GM04503 (cell line): ENCODE results near the gene TMEM63B.
"Not testable (repeated sequence)": the region's sequence is repeated elsewhere in the genome, so short reads cannot be mapped to it uniquely, and the experiment has no call there.

Experiments used
- DNase-seq: peaks from one replicate; pipeline ENCODE4 v3.0.0-alpha.2; 2012; ENCODE audit warnings: low read depth

The TMEM63B gene

DNA sequence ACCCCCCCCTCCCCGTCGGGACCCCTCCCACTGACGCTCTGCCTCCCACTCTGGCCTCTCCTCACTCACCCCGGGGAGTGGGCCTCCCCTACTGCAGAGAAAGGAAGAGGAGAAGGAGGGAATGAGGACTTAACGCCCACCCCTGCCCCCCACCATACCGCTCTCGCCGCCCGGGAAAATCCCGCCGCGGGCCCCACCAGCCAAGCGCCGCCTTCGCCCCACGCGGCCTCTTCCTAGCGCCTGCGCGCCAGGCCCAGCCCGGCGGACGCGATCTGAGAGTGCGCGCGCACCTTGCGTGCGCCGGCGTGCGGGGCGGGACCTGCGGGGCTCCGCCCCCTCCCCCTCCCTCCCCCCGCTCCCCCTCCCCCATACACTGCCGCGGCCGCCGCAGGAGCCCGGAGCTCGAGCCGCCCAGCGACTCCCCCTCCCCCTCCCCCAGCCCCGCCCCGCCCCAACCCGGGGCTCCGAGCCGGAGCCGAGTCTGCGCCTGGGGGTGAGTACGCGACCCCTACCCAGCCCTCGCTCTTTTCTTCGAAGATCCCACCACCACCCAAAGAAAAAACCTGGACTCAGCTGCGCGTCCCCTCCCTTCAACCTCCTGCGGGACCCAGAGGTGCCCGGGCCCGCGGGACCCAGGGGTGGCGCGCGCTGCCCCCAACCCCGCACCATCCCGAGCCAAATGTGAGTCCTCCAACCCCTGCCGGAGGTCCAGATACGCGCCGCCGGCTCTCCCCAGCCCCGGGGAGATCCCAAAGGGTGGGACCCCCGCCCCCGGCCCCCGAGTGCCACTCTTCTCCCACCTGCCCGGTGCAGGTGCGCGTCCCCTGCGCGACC lies at the start of gene TMEM63B, which contains the start of gene MRPL14:
TMEM63B (plus strand) TSS at position 369 of the 834 bp plus-strand sequence. CDS start 7,031 bp downstream, outside the sequence.
MRPL14 (minus strand) TSS at position 267 of the 834 bp plus-strand sequence. CDS start 10,841 bp downstream, outside the sequence.
- no peak for DNase-seq

DNA sequence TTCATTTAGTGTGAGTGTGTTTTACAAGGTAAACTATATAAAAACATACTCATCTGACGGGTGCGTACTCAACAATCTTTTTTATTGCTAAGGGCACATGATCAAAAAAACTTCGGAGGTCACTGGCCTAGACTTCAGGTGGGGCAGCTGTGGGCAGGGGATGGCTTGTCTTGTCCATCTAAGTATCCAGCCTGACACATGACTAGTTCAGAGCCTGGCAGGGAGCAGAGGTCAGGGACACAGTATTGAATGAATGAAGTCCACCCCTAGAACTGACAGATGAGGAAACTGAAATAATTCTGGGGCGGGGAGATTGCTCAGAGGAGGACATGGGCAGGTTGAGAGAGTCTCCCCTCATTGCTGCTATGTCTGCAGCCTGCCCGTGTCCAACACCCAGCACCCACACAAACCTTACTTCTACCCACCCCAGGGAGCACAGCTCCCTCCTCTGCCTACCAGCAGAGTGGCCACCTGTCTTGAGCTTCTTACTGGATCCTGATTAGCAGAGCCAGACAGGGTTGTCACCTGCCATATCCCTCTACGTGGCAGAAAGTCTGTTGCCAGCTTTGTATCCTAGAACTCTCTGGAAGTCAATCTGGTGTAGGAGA lies 49.0 kb upstream of the TMEM63B start:
- DNase-seq = no peak

DNA sequence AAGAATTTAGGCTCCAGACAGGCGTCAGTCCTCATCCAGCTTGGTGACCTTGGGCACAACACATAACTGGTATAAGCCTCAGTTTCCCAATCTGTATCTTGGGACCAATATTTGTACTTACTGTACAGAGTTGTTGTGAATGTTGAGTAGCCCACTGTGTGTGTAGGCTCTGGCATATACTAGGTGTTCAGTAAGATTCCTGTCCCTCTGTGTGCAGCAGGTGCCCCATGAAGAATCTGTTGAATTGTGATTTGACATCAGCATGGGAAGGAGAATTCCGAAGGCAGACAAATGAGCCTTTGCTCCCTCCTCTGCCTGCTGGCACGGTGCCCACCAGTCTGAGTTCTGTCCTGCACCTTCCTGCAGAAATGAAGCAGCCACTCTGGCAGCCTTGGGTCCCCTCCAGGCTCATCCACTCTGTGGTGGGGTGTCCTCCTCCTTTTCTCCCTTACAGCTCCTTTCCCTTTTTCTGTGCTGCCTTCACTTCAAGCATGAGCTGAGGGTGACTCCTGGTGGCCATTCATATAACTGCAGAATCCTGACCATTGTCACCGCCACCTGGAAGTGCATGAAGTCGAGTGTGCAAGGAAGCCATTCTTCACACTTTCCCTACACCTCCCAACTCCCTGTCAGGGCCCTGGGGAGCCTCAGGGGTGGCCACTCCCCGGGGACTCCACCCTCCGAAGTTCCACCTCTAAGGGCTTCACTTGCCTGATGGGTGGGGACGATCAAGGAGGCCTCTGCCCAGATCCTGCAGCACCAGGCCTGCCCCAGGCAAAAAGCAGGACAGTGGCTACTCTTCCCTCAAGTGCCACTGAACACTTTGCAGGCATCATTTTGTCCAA lies 48.3 kb upstream of the TMEM63B start:
- no peak for DNase-seq

DNA sequence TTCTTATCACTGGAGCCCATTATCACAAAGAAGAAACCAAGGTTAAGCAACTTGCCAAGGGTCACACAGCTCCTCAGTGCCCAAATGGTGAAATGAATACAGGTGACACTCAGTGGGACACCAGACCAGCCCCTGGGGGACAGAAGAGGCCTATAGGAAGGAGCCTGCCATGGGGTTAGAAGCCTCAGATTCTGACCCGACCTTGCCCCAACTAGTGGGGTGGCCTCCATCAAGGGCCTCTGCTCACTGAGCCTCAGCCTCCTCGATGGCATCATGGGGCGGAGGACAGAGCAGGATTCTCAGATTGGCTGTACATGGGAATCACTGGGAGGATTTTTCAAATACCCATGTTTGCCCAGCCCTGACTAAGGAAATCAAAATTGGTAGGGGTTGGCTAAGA lies 47.7 kb upstream of the TMEM63B start:
- DNase-seq = no peak

DNA sequence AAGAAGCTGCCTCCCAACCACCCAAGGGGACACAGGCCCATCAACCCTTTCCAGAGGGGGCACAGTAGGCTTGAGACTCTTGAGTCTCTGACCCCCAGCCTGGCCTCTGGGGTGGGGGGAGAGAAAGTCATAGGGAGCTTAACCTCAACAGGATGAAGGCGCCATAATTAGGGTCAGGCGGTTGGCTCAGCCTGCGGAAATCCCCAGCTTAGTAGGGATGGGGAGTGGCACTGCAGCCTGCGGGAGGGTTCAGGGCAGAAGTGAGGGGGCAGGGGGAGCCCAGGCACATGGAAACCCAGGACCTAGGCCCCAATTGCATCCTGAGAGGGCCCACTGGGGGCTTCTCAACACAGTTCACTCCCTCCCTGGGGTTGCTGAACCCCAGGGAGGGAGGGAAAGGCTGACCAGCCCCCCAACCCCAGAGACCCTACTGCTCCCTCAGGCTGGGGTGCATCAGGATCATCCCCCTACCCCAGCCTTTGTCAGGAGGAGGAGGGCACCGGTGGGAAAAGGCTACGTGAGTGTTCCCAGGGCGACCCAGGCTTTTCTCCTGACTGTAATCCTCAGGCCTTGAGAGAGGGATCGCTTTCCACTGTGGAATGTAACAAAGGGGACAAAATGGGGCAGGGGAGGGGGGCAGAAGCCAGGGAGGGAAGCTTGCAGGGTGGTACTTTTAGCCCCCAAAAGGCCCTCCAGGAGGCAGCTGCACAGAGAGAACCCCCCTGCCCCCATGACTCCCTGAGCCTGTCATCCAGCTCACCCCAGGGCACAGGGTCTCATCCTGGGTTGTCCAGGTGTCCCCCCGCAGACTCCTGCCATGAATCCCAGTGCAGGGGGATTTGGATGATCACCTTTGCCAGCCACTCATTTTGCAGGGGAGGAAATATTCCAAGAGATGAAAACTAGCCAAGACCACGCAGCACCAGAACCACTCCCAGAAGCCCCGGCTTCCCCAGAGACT lies 46.5 kb upstream of the TMEM63B start:
- no peak for DNase-seq

DNA sequence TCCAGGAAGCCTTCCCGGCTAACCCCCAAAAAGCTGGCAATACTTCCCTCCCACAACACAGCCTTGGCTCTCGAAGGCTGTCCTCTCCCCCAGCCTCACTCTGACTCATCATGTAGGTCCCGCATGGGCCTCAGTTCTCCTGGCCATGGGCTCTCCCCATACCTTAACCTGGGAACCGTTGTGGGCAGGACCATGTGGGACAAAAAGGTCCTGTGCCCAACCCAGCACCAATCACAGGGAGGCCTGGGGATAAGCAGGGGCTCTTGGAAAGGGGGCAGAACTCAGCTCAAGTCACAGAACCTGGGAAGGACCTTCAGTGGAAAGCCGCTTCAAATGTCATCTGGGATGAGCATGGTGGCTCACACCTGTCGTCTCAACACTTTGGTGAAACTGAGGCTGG lies 45.6 kb upstream of the TMEM63B start:
- DNase-seq = no peak

DNA sequence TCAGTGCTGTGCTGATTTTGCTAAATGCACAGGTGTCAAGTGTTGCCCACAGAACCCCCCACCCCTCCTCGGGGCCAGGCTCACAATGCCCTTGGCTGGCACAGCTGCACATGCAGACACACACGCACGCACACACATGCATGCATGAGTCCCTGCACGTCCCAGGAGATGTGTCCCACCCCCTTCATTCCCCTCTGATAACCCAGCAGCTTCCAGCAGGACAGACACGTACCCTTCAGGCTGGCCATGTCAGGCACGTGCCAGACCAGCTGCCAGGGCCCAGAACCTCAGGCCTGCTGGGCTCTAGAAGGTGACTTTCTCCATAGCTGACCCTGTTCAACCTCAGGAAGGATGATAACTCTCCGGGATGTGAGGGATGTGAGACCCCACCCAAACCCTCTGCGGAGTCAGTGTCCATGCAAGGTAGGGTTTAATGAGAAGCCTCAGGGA lies 44.5 kb upstream of the TMEM63B start:
- no peak for DNase-seq

DNA sequence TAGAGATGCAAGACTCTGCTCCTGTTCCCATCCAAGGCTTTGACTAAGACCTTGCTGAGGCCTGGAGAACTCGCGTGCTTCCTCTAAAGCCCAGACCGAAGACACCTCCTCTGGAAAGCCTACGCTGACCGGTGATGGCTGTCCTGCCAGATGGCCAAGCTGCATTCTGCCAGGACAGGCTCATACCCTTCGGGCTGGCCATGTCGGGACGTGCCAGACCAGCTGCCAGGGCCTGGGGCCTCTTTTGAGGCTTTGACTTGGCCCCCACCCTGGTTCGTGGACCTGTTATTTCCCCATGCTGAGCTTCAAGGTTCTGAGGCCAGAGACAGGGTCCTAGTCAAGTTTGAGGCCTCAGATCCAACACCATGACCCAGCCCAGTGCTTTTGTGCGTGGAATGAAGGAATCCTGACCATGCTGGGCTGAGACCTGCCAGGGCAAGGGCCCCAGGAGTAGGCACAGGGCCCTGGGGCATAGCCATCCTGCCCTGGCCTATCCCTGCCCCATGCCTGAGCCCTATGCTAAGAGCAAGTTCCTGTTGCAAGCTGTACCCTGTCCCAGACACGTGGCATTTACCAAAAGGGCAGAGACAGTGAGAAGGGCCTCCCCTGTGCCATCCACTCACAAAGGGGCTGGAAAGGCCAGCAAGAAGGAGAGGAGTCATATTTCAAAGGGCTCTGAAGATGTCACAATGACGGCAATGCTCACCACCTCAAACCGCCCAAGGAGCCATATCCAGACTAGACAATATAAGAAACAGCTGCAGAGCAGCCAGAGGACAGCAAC lies 42.9 kb upstream of the TMEM63B start:
- no peak for DNase-seq

DNA sequence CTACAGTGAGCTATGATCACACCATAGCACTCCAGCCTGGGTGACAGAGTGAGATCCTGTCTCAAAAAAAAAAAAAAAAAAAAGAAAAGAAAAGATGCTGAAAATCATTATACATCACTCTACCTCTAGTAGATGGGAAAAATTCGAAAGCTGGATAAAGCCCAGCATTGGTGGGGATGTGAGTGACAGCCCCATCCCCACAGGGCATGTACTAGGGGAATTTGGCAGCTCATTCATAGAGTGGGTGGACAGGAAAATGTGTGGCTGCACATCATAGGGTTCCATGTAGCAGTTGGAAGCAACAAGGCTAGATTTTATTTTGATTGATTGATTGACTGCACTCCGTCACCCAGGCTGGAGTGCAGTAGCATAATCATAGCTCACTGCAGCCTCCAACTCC lies 42.1 kb upstream of the TMEM63B start:
- DNase-seq = no peak

DNA sequence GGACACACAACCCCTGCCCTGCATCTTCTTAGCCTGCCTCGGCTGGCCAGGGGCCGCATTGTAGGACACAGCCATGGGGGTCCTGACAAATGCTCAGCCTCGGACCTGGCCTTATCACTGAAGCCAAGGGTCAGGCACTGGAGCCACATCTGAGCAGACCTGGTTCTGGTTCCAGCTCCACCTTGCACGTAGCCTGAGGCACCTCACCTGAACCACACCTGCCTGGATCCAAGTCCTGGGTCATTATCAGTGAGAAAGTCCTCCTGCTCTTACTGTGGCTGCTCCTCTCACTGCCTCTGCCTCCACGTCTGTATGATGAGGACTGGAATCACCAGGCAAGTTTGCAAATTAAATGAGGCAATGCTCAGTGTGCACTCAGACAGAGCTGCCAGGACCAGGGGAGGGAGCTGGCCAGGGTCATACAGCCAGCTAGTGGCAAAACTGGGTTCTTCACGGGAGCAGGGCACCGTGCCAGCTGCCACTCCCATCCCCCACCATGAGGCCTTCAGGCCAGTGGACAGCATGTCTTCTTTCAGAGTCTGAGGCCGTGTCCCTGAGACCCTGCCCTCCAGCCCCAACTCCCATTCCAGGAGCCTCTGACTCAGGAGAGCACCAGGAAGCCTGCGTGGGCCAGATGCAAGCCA lies 40.3 kb upstream of the TMEM63B start:
- DNase-seq = no peak

DNA sequence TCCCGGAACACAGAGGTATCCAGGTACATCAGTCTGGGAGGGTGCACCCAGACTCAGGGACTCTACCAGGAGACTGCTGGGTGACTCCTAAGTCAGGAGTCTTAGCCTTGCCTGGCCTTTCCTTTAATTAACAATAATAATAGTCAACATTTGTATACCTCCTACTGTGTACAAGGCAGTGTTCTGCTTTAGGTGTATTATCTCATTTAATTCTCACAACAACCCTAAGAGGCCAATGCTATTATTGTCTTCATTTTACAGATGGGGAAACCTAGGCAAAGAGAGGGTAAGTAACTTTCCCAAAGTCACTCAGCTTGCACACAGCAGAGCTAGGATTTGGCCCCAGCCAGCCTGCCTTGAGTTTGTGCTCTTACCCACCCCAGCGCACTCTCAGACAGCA lies 39.7 kb upstream of the TMEM63B start:
- no peak for DNase-seq

DNA sequence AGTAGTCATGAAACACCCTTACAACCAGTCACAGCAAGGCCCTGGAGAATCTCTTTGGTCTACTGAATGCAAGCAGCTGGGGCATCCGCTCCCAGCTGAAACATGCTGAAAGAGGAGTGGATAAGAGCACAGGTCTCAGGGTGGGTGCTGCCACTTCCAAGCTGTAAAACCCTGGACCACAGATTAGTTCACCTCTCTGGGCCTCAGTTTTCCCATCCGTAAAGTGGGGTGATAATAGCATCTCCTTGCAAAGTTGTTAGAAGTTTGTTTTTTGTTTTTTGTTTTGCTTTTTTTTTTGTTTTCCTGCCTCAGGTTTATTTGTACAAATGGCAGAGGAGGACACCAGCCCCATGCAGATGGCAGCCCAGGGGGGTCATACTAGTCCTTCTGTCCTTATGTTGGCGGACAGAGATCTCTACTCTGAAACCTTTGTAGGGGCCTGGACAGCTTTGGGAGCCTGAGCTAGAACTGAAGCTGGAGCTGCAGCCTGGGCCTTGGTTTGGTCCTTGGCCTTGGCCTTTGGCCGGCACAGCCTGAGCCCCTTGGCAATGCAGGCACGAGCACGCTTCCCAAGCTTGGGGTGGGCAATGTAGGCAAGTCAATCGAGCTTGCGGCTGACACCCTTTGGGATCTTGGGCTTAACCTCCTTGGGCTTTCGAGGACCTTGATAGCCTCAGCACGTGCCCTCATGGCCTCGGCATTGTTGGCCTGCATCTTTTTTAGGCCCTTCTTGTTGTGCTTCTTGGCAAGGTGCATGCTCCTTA lies 38.3 kb upstream of the TMEM63B start:
- DNase-seq = no peak

DNA sequence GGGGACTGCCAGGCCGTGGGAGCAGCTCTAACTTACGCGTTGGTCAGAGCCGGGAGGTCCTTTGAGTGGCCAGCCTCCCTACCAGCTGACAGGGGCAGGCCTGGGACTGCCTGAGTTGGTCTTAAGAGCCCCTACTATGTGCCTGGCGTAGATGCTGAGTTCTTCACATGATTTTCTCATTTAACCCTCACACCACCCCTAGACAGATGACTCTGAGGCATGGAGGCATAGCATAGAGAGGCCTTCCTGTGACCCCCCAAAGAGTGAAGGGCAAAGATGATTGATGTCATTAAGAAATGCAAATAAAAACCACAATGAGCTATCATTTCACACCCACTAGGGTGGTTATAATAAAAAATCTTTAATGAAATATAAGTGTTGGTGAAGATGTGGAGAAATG lies 36.9 kb upstream of the TMEM63B start:
- DNase-seq = no peak

DNA sequence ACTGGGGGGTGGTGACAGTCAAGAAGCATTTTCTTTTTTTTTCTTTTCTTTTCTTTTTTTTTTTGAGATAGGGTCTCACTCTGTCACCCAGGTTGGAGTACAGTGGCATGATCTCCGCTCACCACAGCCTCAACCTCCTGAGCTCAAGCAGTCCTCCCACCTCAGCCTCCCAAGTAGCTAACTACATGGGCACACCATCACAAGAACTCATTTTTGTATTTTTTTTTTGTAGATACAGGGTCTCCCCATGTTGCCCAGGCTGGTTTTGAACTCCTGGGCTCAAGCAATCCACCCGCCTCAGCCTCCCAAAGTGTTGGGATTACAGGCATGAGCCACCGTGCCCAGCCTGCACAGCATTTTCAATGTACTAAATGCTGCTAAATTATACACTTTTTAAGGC lies 36.0 kb upstream of the TMEM63B start:
- DNase-seq = not testable (repeated sequence)

DNA sequence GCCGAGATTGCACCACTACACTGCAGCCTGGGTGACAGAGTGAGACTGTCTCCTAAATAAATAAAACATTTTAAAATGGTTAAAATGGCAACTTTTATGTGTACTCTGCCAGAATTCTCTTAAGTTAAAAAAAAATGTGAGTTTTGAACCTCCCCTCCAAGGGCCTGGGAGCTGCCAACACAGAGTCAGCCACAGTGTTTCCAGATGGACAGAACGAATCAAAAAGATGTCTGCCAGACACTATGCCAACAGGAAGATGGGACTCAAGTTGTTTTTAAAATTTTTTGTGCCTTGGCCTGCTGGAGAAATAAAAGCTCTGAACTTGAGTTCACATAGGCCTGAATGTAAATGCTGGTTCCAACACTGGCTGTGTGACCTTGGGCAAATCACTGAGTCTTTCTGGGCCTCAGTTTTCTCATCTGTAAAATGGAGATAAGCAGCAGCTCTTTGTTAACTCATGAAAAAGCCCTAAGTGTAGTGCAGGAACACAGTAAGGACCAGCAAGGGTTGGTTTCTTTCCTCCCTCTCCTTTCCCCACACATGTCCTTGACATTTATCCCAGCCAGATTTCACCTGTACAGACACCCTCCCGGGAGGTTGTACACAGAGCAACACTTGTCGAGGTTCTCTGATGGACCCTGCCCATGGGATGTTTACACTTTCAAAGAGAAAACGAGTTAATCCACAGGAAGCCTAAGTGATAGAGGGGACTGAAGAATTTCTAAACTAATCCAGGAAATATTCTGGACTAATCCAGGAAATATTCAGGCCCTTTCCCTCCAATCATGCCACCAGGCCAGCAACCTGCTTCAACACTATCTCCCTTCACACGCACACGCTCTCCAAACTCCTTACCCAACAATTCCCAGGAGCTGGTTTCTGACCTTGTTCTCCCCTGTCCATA lies 35.1 kb upstream of the TMEM63B start:
- no peak for DNase-seq

DNA sequence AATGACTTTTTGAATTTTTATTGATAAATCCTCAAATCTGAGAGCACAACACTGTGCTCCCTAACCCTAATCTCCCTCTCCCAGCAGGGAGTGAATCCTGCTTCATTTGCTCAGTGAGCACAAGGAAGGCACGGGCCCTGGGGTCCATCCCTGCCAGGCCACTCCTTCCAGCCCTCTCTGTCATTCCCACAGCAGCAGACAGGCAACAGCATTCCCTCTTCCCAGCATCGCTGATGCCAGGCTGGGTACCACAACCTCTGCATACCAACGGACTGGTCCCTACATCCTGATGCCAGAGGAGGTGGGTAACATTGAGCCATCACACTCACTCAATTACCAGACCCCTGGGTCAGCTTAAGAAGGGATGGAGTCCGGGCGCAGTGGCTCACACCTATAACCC lies 34.3 kb upstream of the TMEM63B start:
- DNase-seq = no peak

DNA sequence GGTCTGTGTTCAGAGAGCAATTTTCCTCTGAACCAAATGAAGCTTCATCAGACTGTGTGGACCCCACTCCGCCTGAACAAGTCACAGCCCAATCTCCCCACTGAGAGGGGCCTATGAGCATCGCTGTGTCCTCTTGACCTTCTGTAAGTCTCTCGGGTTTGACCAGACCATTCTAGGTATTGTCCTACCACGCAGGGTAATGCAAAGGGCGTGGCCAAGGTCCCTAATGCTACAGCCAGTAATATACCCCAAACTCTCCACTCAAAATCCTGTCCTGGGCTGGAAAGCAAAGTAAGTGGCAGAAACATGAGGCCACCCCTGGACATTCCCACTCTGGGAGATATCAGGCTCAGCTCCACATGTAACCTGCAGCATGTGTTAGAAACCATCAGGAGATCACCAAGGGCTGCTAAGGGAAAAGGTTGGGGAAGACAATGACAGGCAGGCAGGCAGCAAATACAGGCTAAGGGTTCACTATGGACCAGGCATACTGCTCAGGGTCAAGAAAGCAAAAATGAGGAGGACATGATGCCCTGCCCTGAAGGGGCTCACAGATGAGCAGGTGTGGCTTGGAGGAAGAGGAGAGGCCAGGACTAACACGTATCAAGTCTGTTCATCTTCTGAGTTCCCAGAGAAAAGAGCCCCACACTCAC lies 33.5 kb upstream of the TMEM63B start:
- DNase-seq = no peak
